ENCODE data around the gene SOCS3.

SOCS3 gene

DNA sequence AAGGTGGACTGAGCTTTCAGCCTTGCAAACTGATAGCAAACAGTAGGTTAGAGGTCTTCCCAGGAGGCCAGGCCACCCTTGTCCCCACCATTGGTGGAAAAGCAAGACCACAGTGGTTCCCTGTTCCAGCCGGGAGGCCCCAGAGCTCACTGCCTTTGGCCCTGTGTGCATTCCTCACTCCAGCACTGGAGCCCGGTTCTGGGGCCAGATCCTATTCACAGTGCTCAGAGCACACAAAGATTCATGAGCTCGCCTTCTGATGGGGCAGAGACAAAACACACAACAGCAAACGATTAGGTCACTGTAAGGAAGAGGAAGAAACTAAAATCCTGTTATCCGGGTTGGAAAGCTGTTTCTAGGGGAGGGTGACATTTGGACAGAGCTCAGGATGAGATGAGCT lies 13.0 kb upstream of the SOCS3 start:
- H3K4me3 ChIP-seq (ENCODE audit: low read length): no peak overlapping the region
- H3K36me3 ChIP-seq (ENCODE audit: control insufficient read depth, insufficient read depth, low read length): no peaks in the 10 kb centered on the region
- H3K9ac ChIP-seq (ENCODE audit: low read length): no peak overlapping the region
- H3K4me1 ChIP-seq (ENCODE audit: control insufficient read depth, insufficient read depth, low read length): peaks cover under 1% of the 10 kb centered on the region
- H3K27me3 ChIP-seq (ENCODE audit: control insufficient read depth, insufficient read depth, low read length): no peaks in the 10 kb centered on the region
- no peak overlapping the region for H3K27ac ChIP-seq (ENCODE audit: low read depth, low read length)

GRCh38 chr17:78371056-78371455 lies 11.2 kb upstream of the SOCS3 start:
- H3K4me1 ChIP-seq (ENCODE audit: control insufficient read depth, insufficient read depth, low read length): no peaks in the 10 kb centered on the region
- H3K36me3 ChIP-seq (ENCODE audit: control insufficient read depth, insufficient read depth, low read length): no peaks in the 10 kb centered on the region
- H3K9ac ChIP-seq (ENCODE audit: low read length): no peak overlapping the region
- H3K4me3 ChIP-seq (ENCODE audit: low read length): no peak overlapping the region
- H3K27me3 ChIP-seq (ENCODE audit: control insufficient read depth, insufficient read depth, low read length): no peaks in the 10 kb centered on the region
- no peak overlapping the region for H3K27ac ChIP-seq (ENCODE audit: low read depth, low read length)

- no peak overlapping the region for H3K27ac ChIP-seq (ENCODE audit: low read depth, low read length)
Measured at GRCh38 chr17:78369791-78370381, 10.0 kb upstream of the SOCS3 start.

DNA sequence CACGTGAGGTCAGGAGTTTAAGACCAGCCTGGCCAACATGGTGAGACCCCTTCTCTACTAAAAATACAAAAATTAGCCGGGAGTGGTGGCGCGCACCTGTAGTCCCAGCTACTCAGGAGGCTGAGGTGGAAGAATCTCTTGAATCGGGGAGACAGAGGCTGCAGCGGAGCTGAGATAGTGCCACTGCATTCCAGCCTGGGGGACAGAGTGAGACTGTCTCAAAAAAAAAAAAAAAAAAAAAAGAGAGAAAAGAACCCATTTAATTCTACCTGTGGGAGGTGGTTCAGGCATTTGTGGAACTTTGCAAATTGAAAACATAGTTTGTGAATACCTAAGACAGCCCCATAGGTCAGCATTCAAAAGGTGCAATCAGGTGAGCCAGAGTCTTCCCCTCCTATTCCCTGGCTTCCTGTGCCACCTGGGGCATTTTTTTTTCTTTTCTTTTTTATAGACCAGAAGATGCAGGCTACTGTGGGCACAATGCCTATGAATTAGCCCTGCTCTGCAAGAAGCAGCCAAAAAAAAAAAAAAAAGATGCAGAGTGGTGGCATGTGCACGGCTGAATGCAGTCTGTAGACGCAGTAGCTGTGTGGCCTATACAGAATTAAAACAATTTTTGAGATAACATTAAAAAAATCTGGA lies 9.1 kb upstream of the SOCS3 start:
- no peaks in the 10 kb centered on the region for H3K27me3 ChIP-seq (ENCODE audit: control insufficient read depth, insufficient read depth, low read length)
- H3K9ac ChIP-seq (ENCODE audit: low read length): no peak overlapping the region

More at GRCh38 chr17:78369791-78370381, 10.0 kb upstream of the SOCS3 start:
- Histone ChIP-seq H3K9ac (ENCODE audit: low read length) (no peak overlapping the region), H3K36me3 (ENCODE audit: control insufficient read depth, insufficient read depth, low read length) (no peaks in the 10 kb centered on the region), H3K4me1 (ENCODE audit: control insufficient read depth, insufficient read depth, low read length) (no peaks in the 10 kb centered on the region), H3K4me3 (ENCODE audit: low read length) (no peak overlapping the region), H3K27me3 (ENCODE audit: control insufficient read depth, insufficient read depth, low read length) (no peaks in the 10 kb centered on the region)

DNA sequence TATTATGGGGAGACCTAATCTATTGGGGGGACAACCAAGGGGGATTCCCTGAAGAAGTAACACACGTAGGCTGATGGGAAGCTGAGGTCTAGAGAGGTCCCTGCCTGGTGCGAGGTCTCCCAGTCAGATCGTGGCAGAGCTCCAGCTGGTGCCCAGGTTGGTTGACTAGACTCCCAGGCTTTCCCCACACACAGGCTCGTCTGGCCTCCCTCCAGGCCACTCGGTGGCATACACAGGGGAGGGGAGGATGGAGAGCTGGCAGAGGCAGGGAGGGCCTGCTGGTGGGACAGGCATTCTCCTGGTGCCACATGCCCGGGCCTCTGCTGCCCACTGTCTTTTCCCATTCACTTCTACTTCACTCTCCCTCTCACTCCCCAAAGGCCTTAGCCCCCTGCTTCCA lies 8.5 kb upstream of the SOCS3 start:
- Histone ChIP-seq H3K36me3 (ENCODE audit: control insufficient read depth, insufficient read depth, low read length) (no peaks in the 10 kb centered on the region), H3K4me3 (ENCODE audit: low read length) (no peak overlapping the region), H3K27ac (ENCODE audit: low read depth, low read length) (no peak overlapping the region), H3K4me1 (ENCODE audit: control insufficient read depth, insufficient read depth, low read length) (no peaks in the 10 kb centered on the region), H3K9ac (ENCODE audit: low read length) (no peak overlapping the region), H3K27me3 (ENCODE audit: control insufficient read depth, insufficient read depth, low read length) (no peaks in the 10 kb centered on the region)

More for the DNA sequence above, 9.1 kb upstream of the SOCS3 start:
- H3K4me1 ChIP-seq (ENCODE audit: control insufficient read depth, insufficient read depth, low read length): no peaks in the 10 kb centered on the region
- H3K27ac ChIP-seq (ENCODE audit: low read depth, low read length): no peak overlapping the region
- no peaks in the 10 kb centered on the region for H3K36me3 ChIP-seq (ENCODE audit: control insufficient read depth, insufficient read depth, low read length)
- no peak overlapping the region for H3K4me3 ChIP-seq (ENCODE audit: low read length)

- no peak overlapping the region for H3K27ac ChIP-seq (ENCODE audit: low read depth, low read length)
- H3K27me3 ChIP-seq (ENCODE audit: control insufficient read depth, insufficient read depth, low read length): no peaks in the 10 kb centered on the region
- no peaks in the 10 kb centered on the region for H3K36me3 ChIP-seq (ENCODE audit: control insufficient read depth, insufficient read depth, low read length)
Measured at GRCh38 chr17:78367193-78367592, 7.3 kb upstream of the SOCS3 start.

DNA sequence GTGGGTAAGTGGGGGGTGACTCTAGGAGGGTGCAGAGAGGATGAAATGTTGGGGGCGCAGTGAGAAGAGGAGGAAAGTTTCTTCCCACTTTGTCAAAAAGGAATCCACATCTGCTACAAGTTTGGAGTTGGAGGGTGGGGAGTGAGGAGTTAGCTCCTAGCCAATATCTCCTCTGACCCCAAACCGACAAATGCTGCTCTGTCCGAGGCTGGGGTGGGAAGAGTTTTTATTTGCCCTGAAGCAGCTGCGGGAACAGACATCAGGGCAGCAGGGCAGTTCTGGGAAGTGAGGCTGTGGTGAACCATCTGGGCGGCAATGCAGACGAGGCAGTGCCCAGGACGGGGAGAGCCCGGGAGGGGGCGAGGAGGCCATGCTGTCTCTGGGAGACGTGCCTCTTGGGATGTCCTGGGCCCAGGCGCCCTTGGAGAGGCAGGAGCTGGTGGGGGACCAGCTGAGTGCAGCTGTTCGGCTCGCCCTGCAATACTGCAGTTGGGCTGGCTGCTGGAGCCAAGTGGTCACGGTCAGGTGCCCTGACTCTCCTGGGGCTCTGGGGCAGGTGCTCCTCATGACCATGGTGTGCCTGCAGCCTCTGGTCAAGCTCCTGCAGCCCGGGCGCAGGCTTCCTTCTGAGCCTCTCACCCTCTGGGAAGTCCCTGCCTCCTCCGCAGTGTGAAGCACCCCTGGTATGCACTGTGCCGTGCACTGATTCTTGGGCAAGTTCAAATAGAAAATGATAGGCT lies 6.4 kb upstream of the SOCS3 start:
- H3K27me3 ChIP-seq (ENCODE audit: control insufficient read depth, insufficient read depth, low read length): no peaks in the 10 kb centered on the region
- no peaks in the 10 kb centered on the region for H3K36me3 ChIP-seq (ENCODE audit: control insufficient read depth, insufficient read depth, low read length)
- H3K4me3 ChIP-seq (ENCODE audit: low read length): no peak overlapping the region
- peak overlapping the region; percentile 8 for H3K27ac ChIP-seq (ENCODE audit: low read depth, low read length)
- H3K4me1 ChIP-seq (ENCODE audit: control insufficient read depth, insufficient read depth, low read length): no peaks in the 10 kb centered on the region
- no peak overlapping the region for H3K9ac ChIP-seq (ENCODE audit: low read length)

More at GRCh38 chr17:78367193-78367592, 7.3 kb upstream of the SOCS3 start:
- H3K9ac ChIP-seq (ENCODE audit: low read length): no peak overlapping the region
- no peak overlapping the region for H3K4me3 ChIP-seq (ENCODE audit: low read length)
- no peaks in the 10 kb centered on the region for H3K4me1 ChIP-seq (ENCODE audit: control insufficient read depth, insufficient read depth, low read length)

DNA sequence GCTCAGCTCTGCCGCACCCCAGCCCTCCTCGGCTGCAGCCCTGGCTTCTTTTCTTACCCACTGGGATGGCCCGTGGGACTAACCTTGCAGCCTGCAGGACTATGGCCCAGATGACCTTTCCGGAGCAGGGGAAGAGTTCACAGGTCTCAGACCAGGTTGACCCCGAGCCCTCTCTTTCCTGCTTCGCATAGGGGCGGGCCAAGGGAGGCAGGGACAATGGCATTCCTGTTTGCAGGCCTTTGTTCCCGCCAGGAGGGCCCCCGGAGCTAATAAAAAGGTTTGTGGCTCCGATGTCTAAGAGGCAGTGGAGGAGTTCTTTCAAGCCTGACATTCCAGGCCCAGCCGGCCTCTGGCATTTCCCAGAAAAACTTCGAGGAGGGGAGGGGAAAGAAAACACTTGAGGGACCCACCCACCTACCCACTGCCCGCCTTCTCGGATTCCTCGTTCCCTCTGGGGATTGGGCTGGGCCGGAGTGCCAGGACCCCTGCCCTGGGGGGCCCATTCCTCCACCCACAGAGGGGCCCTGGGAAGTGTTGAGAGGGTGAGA lies 5.8 kb upstream of the SOCS3 start:
- no peak overlapping the region for H3K4me3 ChIP-seq (ENCODE audit: low read length)
- H3K36me3 ChIP-seq (ENCODE audit: control insufficient read depth, insufficient read depth, low read length): no peaks in the 10 kb centered on the region
- peak overlapping the region; percentile 8 for H3K27ac ChIP-seq (ENCODE audit: low read depth, low read length)
- H3K4me1 ChIP-seq (ENCODE audit: control insufficient read depth, insufficient read depth, low read length): peaks cover under 1% of the 10 kb centered on the region
- H3K27me3 ChIP-seq (ENCODE audit: control insufficient read depth, insufficient read depth, low read length): no peaks in the 10 kb centered on the region
- no peak overlapping the region for H3K9ac ChIP-seq (ENCODE audit: low read length)

DNA sequence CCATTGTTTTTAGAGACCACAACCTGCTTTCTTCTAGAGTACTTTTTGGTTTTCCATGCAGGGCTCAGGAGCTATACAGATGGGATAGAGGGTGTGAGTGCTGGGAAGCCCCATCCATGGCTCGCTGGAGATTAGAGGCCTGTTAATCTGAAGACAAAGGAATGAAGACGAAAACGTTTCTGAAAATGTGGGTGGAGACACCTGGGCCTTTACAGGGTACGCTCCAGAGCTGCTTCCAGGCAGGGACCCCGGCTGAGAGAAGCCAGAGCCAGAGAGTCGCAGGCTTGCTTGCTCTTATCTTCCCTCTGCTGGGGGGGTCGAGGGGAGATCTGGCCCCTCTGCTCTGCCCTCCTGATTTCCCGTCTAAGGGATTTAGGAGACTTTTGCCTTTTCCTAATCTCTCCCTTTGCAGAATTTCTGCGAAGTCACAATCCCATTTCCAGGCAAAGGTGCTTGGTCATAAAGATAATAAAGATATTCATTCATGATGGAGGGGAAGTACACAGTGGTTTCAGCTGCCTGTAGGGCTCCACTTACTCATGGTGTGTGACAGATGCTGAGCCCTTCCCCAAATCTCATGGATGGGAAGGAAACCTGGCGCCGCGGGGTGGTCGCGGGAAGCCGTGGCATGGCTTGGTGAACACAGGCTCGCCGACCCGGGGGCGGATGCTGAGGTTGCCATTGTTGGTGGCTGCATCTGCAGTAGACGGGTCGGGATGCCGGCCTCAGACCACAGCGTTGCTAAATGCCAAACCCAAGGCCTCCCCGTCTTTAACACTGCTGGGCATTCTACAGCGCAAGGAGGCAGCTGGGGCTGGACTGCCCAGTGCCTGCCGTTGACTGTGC lies 4.8 kb upstream of the SOCS3 start:
- no peak overlapping the region for H3K4me3 ChIP-seq (ENCODE audit: low read length)
- no peaks in the 10 kb centered on the region for H3K27me3 ChIP-seq (ENCODE audit: control insufficient read depth, insufficient read depth, low read length)
- peaks cover 2% of the 10 kb centered on the region for H3K4me1 ChIP-seq (ENCODE audit: control insufficient read depth, insufficient read depth, low read length)
- no peaks in the 10 kb centered on the region for H3K36me3 ChIP-seq (ENCODE audit: control insufficient read depth, insufficient read depth, low read length)
- H3K27ac ChIP-seq (ENCODE audit: low read depth, low read length): no peak overlapping the region
- no peak overlapping the region for H3K9ac ChIP-seq (ENCODE audit: low read length)

GRCh38 chr17:78362671-78363070 lies 2.8 kb upstream of the SOCS3 start:
- Histone ChIP-seq H3K27ac (ENCODE audit: low read depth, low read length) (no peak overlapping the region), H3K4me3 (ENCODE audit: low read length) (no peak overlapping the region), H3K4me1 (ENCODE audit: control insufficient read depth, insufficient read depth, low read length) (peaks cover 2% of the 10 kb centered on the region), H3K36me3 (ENCODE audit: control insufficient read depth, insufficient read depth, low read length) (no peaks in the 10 kb centered on the region), H3K9ac (ENCODE audit: low read length) (no peak overlapping the region), H3K27me3 (ENCODE audit: control insufficient read depth, insufficient read depth, low read length) (no peaks in the 10 kb centered on the region)

- Histone ChIP-seq H3K4me3 (ENCODE audit: low read length) (no peak overlapping the region), H3K9ac (ENCODE audit: low read length) (no peak overlapping the region), H3K27ac (ENCODE audit: low read depth, low read length) (no peak overlapping the region), H3K4me1 (ENCODE audit: control insufficient read depth, insufficient read depth, low read length) (peaks cover 2% of the 10 kb centered on the region), H3K27me3 (ENCODE audit: control insufficient read depth, insufficient read depth, low read length) (no peaks in the 10 kb centered on the region), H3K36me3 (ENCODE audit: control insufficient read depth, insufficient read depth, low read length) (no peaks in the 10 kb centered on the region)
Measured at GRCh38 chr17:78362232-78362631, 2.4 kb upstream of the SOCS3 start.

- peaks cover 2% of the 10 kb centered on the region for H3K4me1 ChIP-seq (ENCODE audit: control insufficient read depth, insufficient read depth, low read length)
- H3K36me3 ChIP-seq (ENCODE audit: control insufficient read depth, insufficient read depth, low read length): no peaks in the 10 kb centered on the region
- H3K9ac ChIP-seq (ENCODE audit: low read length): no peak overlapping the region
- H3K4me3 ChIP-seq (ENCODE audit: low read length): no peak overlapping the region
- peak overlapping the region; percentile 84 for H3K27ac ChIP-seq (ENCODE audit: low read depth, low read length)
- no peaks in the 10 kb centered on the region for H3K27me3 ChIP-seq (ENCODE audit: control insufficient read depth, insufficient read depth, low read length)
Measured at GRCh38 chr17:78361225-78361701, 1.4 kb upstream of the SOCS3 start.

Measured in rectal smooth muscle tissue (tissue), 1 donor.